GM23338 (cell line): Measurements from ENCODE around the gene PML. TPM values are rescaled to one million over a fixed set of nuclear protein-coding genes. Genes with fewer than 3 reads are reported as not detected.

Experiments used
- ATAC-seq: fragments of 200-7000 bp; cut with Tn5 transposase; 3 replicates; pipeline ENCODE4 v1.9.1; 2020
- DNase-seq: peaks from one replicate; pipeline ENCODE4 v3.0.0-alpha.2; 2015; ENCODE audit warnings: low spot score
- H2AFZ ChIP-seq: fragments of 200-600 bp; sonication (generic); 2 replicates; pipeline ENCODE4 v1.8.0; 2016; ENCODE audit warnings: antibody characterized with exemption, mild to moderate bottlenecking, moderate library complexity
- H3F3A ChIP-seq: fragments of 200-600 bp; sonication (generic); replicated peaks from 2 replicates; pipeline ENCODE4 v1.8.0; 2017; ENCODE audit warnings: antibody characterized with exemption, mixed run types, low read depth
- H3K27ac ChIP-seq: fragments of 200-600 bp; sonication (generic); 2 replicates; pipeline ENCODE4 v1.6.1; 2016; ENCODE audit warnings: low read depth
- H3K27me3 ChIP-seq: fragments of 200-600 bp; sonication (generic); 2 replicates; pipeline ENCODE4 v1.8.0; 2016; ENCODE audit warnings: mild to moderate bottlenecking, mixed run types, moderate library complexity; ENCODE audit not compliant: insufficient read depth
- H3K36me3 ChIP-seq: fragments of 200-600 bp; sonication (generic); 2 replicates; pipeline ENCODE4 v1.8.0; 2016; ENCODE audit warnings: mild to moderate bottlenecking; ENCODE audit not compliant: insufficient read depth
- H3K4me1 ChIP-seq: fragments of 200-600 bp; sonication (generic); 2 replicates; pipeline ENCODE4 v1.8.0; 2016; ENCODE audit warnings: mild to moderate bottlenecking, moderate library complexity; ENCODE audit not compliant: insufficient read depth
- H3K4me2 ChIP-seq: fragments of 200-600 bp; sonication (generic); 2 replicates; pipeline ENCODE4 v1.7.1; 2017; ENCODE audit warnings: mixed run types
- H3K4me3 ChIP-seq: fragments of 200-600 bp; sonication (generic); 2 replicates; pipeline ENCODE4 v1.6.1; 2016; ENCODE audit warnings: mixed run types
- H3K79me2 ChIP-seq: fragments of 200-600 bp; sonication (generic); replicated peaks from 2 replicates; pipeline ENCODE4 v1.8.0; 2017; ENCODE audit warnings: mild to moderate bottlenecking; ENCODE audit not compliant: insufficient read depth
- H3K9me2 ChIP-seq: fragments of 200-600 bp; sonication (generic); 2 replicates; pipeline ENCODE4 v1.8.0; 2017; ENCODE audit not compliant: insufficient read depth
- H4K20me1 ChIP-seq: fragments of 200-600 bp; sonication (generic); replicated peaks from 2 replicates; pipeline ENCODE4 v1.8.0; 2017; ENCODE audit warnings: mild to moderate bottlenecking; ENCODE audit not compliant: insufficient read depth
- H3K27ac Mint-ChIP-seq: 2 replicates; pipeline ENCODE4 v1.8.0; 2020; ENCODE audit warnings: inconsistent platforms, mild to moderate bottlenecking, moderate library complexity, mixed read lengths
- H3K27me3 Mint-ChIP-seq: 3 replicates; pipeline ENCODE4 v1.8.0; 2022; ENCODE audit warnings: low read depth, mild to moderate bottlenecking, moderate library complexity, mixed read lengths, inconsistent platforms; ENCODE audit not compliant: insufficient read depth, poor library complexity
- H3K36me3 Mint-ChIP-seq: 3 replicates; pipeline ENCODE4 v1.8.0; 2021; ENCODE audit warnings: low read depth, mild to moderate bottlenecking, inconsistent platforms, moderate library complexity, mixed read lengths
- H3K4me1 Mint-ChIP-seq: 3 replicates; pipeline ENCODE4 v1.8.0; 2020; ENCODE audit warnings: mild to moderate bottlenecking, inconsistent platforms, mixed read lengths
- H3K4me3 Mint-ChIP-seq: 3 replicates; pipeline ENCODE4 v1.8.0; 2021; ENCODE audit warnings: moderate library complexity, mild to moderate bottlenecking, inconsistent platforms, mixed read lengths
- H3K9me3 Mint-ChIP-seq: 3 replicates; pipeline ENCODE4 v1.8.0; 2020; ENCODE audit warnings: moderate library complexity, mild to moderate bottlenecking, inconsistent platforms, mixed read lengths
- CREB1 ChIP-seq: fragments of 250-450 bp; sonication (Bioruptor Pico); IDR thresholded peaks from 2 replicates; pipeline ENCODE4 v1.5.0; 2020; ENCODE audit warnings: low read depth, mild to moderate bottlenecking, moderate library complexity
- ETS1 ChIP-seq: IDR thresholded peaks from 2 replicates; pipeline ENCODE4 v1.6.1; 2016; ENCODE audit warnings: antibody characterized with exemption
- EZH2 ChIP-seq: fragments of 200-600 bp; sonication (generic); IDR thresholded peaks from one replicate; pipeline ENCODE4 v1.8.0; 2017; ENCODE audit warnings: antibody characterized with exemption, mild to moderate bottlenecking, low read depth; ENCODE audit not compliant: unreplicated experiment
- EZH2phosphoT487 ChIP-seq: fragments of 200-600 bp; sonication (generic); IDR thresholded peaks from one replicate; pipeline ENCODE4 v1.8.1; 2018; ENCODE audit warnings: antibody characterized with exemption; ENCODE audit not compliant: unreplicated experiment
- JUNB ChIP-seq: IDR thresholded peaks from one replicate; pipeline ENCODE4 v1.6.1; 2016; ENCODE audit warnings: antibody characterized with exemption; ENCODE audit not compliant: unreplicated experiment
- NANOG ChIP-seq: IDR thresholded peaks from 2 replicates; pipeline ENCODE4 v1.6.1; 2016; ENCODE audit warnings: antibody characterized with exemption, borderline replicate concordance
- POLR2AphosphoS5 ChIP-seq: IDR thresholded peaks from 2 replicates; pipeline ENCODE4 v1.6.1; 2016; ENCODE audit warnings: antibody characterized with exemption, low read depth
- REST ChIP-seq: IDR thresholded peaks from one replicate; pipeline ENCODE4 v1.6.1; 2018; ENCODE audit warnings: antibody characterized with exemption; ENCODE audit not compliant: unreplicated experiment
- STAT1 ChIP-seq: IDR thresholded peaks from one replicate; pipeline ENCODE4 v1.6.1; 2016; ENCODE audit warnings: antibody characterized with exemption; ENCODE audit not compliant: unreplicated experiment
- ZNF331 ChIP-seq: fragments of 250-450 bp; sonication (Bioruptor Pico); IDR thresholded peaks from 2 replicates; pipeline ENCODE4 v1.5.0; 2020; ENCODE audit warnings: low read depth, mild to moderate bottlenecking, moderate library complexity
- ZNF462 ChIP-seq: fragments of 250-450 bp; sonication (Bioruptor Pico); IDR thresholded peaks from 2 replicates; pipeline ENCODE4 v1.5.0; 2020; ENCODE audit warnings: mild to moderate bottlenecking, moderate library complexity
- polyA plus RNA-seq: library from polyadenylated mRNA; unstranded; fragments of >200 nt; fragmentation: Nextera tagmentation; extraction: Ambion mirVana; gene quantifications from 2 replicates; pipeline ENCODE4 v1.2.1, GENCODE V29; 2016
- total RNA-seq: library from RNA; depleted of rRNA; stranded (reverse); fragments of >200 nt; shearing (Covaris generic); gene quantifications from 2 replicates; pipeline ENCODE4 v1.2.3, GENCODE V29; 2014

PML gene
- total and polyA plus RNA-seq, 2 experiments from 2014 or later, result 19.0 to 73.1 TPM

GRCh38 chr15:74041311-74041756 lies 46.8 kb downstream of the PML start:
- Histone ChIP-seq H2AFZ (no peak overlapping the region), H3K27ac (no peak overlapping the region), H3K4me3 (no peak overlapping the region)

More at GRCh38 chr15:74041311-74041756, 46.8 kb downstream of the PML start:
- Histone ChIP-seq H4K20me1 (no peaks in the 10 kb centered on the region; the same call in 1 of the 2 replicates), H3F3A (no peaks in the 10 kb centered on the region), H3K4me2 (no peak overlapping the region), H3K27me3 (no peaks in the 10 kb centered on the region), H3K9me2 (no peaks in the 10 kb centered on the region), H3K4me1 (peaks cover 14% of the 10 kb centered on the region), H3K36me3 (no peaks in the 10 kb centered on the region), H3K79me2 (no peaks in the 10 kb centered on the region)
- Mint-ChIP-seq H3K4me1 (peaks cover 34% of the 10 kb centered on the region), H3K9me3 (no peaks in the 10 kb centered on the region; the same call in 2 of the 3 replicates), H3K27me3 (peaks cover 28% of the 10 kb centered on the region), H3K27ac (no peak overlapping the region), H3K36me3 (no peaks in the 10 kb centered on the region), H3K4me3 (no peak overlapping the region)
- no peak for TF ChIP-seq POLR2AphosphoS5
- no peak for TF ChIP-seq NANOG
- no peak for TF ChIP-seq ZNF462 (CRISPR knock-in tag)
- TF ChIP-seq STAT1, result no peak
- TF ChIP-seq ETS1, result no peak
- TF ChIP-seq EZH2phosphoT487, result no peak
- no peak for TF ChIP-seq ZNF331 (CRISPR knock-in tag)
- no peak for TF ChIP-seq REST
- TF ChIP-seq CREB1 (CRISPR knock-in tag), result no peak
- TF ChIP-seq JUNB, result no peak
- no peak for TF ChIP-seq EZH2
- DNase-seq, result no peak
- no peak for ATAC-seq
